IMR-90 (cell line): ENCODE results near the gene TAGLN3. TPM values are rescaled to one million over a fixed set of nuclear protein-coding genes. Genes with fewer than 3 reads are reported as not detected.

Source experiments
- ATAC-seq: fragments of 200-7000 bp; cut with Tn5 transposase; 2 replicates; pipeline ENCODE4 v1.9.1; 2020; ENCODE audit warnings: low read depth, mild to moderate bottlenecking, moderate library complexity
- BruUV-seq: library from RNA; stranded (reverse); fragments of 400-500 nt; replicated peaks from 2 replicates; lab custom pipeline; 2021; lab: Mats Ljungman, UMichigan
- CTCF ChIA-PET: fragments of 300-600 bp; formaldehyde crosslinking; extraction: SDS; loops from one replicate; lab custom pipeline; 2021; ENCODE audit warnings: antibody characterized with exemption; lab: Yijun Ruan, JAX
- POLR2A ChIA-PET: fragments of 300-600 bp; sonication (Branson Sonifier 250); formaldehyde crosslinking; loops from one replicate; lab custom pipeline; 2022; ENCODE audit warnings: antibody characterized with exemption; ENCODE audit not compliant: unreplicated experiment; lab: Charles Lee
- DNase-seq: peaks from one replicate; pipeline ENCODE4 v3.0.0; 2013
- H2AFZ ChIP-seq: replicated peaks from 2 replicates; pipeline ENCODE3; 2013; ENCODE audit warnings: low read length, mild to moderate bottlenecking; ENCODE audit not compliant: poor library complexity
- H2AK5ac ChIP-seq: 2 replicates; pipeline ENCODE4 v1.6.1; 2013; ENCODE audit warnings: low read depth, low read length, inconsistent platforms
- H2AK9ac ChIP-seq: replicated peaks from 2 replicates; pipeline ENCODE3; 2013; ENCODE audit warnings: mild to moderate bottlenecking, low read depth, low read length, moderate library complexity; ENCODE audit not compliant: poor library complexity
- H2BK120ac ChIP-seq: 2 replicates; pipeline ENCODE4 v1.6.1; 2013; ENCODE audit warnings: low read depth, low read length, inconsistent platforms
- H2BK15ac ChIP-seq: 3 replicates; pipeline ENCODE4 v1.6.1; 2013; ENCODE audit warnings: low read depth, low read length, inconsistent platforms
- H2BK20ac ChIP-seq: 2 replicates; pipeline ENCODE4 v1.6.1; 2013; ENCODE audit warnings: low read depth, mild to moderate bottlenecking, inconsistent platforms, low read length, moderate library complexity
- H2BK5ac ChIP-seq: 2 replicates; pipeline ENCODE4 v1.6.1; 2013; ENCODE audit warnings: mild to moderate bottlenecking, low read depth, low read length, inconsistent platforms; ENCODE audit not compliant: poor library complexity, severe bottlenecking
- H3K14ac ChIP-seq: replicated peaks from 2 replicates; pipeline ENCODE4 v1.6.1; 2013; ENCODE audit warnings: low read depth, low read length, inconsistent platforms
- H3K18ac ChIP-seq: 2 replicates; pipeline ENCODE4 v1.6.1; 2013; ENCODE audit warnings: low read depth, low read length, control low read depth
- H3K23ac ChIP-seq: 2 replicates; pipeline ENCODE4 v1.6.1; 2013; ENCODE audit warnings: low read depth, low read length, inconsistent platforms
- H3K27ac ChIP-seq: 2 replicates; pipeline ENCODE4 v1.5.1; 2013; ENCODE audit warnings: mild to moderate bottlenecking, control low read depth, low read length; ENCODE audit not compliant: insufficient read depth
- H3K27me3 ChIP-seq: 2 replicates; pipeline ENCODE4 v1.6.1; 2013; ENCODE audit warnings: low read length; ENCODE audit not compliant: control insufficient read depth, insufficient read depth
- H3K36me3 ChIP-seq: 2 replicates; pipeline ENCODE4 v1.6.1; 2013; ENCODE audit warnings: low read length, mixed read lengths; ENCODE audit not compliant: control insufficient read depth, insufficient read depth
- H3K4ac ChIP-seq: 2 replicates; pipeline ENCODE4 v1.6.1; 2013; ENCODE audit warnings: low read depth, low read length, inconsistent platforms
- H3K4me1 ChIP-seq: 2 replicates; pipeline ENCODE4 v1.6.1; 2013; ENCODE audit warnings: low read length, mixed read lengths; ENCODE audit not compliant: control insufficient read depth, insufficient read depth
- H3K4me2 ChIP-seq: 2 replicates; pipeline ENCODE4 v1.6.1; 2013; ENCODE audit warnings: low read depth, mild to moderate bottlenecking, control low read depth, low read length, moderate library complexity
- H3K4me3 ChIP-seq: 2 replicates; pipeline ENCODE4 v1.5.1; 2013; ENCODE audit warnings: low read depth, mild to moderate bottlenecking, control low read depth, low read length, moderate library complexity; ENCODE audit not compliant: insufficient read depth
- H3K56ac ChIP-seq: 2 replicates; pipeline ENCODE4 v1.6.1; 2013; ENCODE audit warnings: low read length, inconsistent platforms; ENCODE audit not compliant: insufficient read depth; ENCODE audit errors: extremely low read depth
- H3K79me1 ChIP-seq, 2 experiments: 2 replicates each; pipeline ENCODE4 v1.6.1; 2013; ENCODE audit warnings: low read length in 2 of 2, inconsistent platforms in 1 of 2, low read depth in 1 of 2
- H3K9ac ChIP-seq: 2 replicates; pipeline ENCODE4 v1.6.1; 2013; ENCODE audit warnings: low read depth, low read length, control low read depth
- H3K9me1 ChIP-seq: 2 replicates; pipeline ENCODE4 v1.6.1; 2013; ENCODE audit warnings: low read length, inconsistent platforms; ENCODE audit not compliant: insufficient read depth
- H3K9me3 ChIP-seq: 2 replicates; pipeline ENCODE4 v1.6.1; 2013; ENCODE audit warnings: low read length; ENCODE audit not compliant: control insufficient read depth, insufficient read depth
- H4K20me1 ChIP-seq: 2 replicates; pipeline ENCODE4 v1.6.1; 2013; ENCODE audit warnings: low read length, inconsistent platforms; ENCODE audit not compliant: insufficient read depth
- H4K5ac ChIP-seq: 2 replicates; pipeline ENCODE4 v1.6.1; 2013; ENCODE audit warnings: mild to moderate bottlenecking, low read depth, low read length, control low read depth
- H4K8ac ChIP-seq, 2 experiments: 2 replicates each; pipeline ENCODE4 v1.6.1; 2013; ENCODE audit warnings: low read depth in 2 of 2, low read length in 2 of 2, control low read depth in 1 of 2, inconsistent platforms in 1 of 2
- H4K91ac ChIP-seq: 2 replicates; pipeline ENCODE4 v1.6.1; 2013; ENCODE audit warnings: low read depth, low read length, inconsistent platforms; ENCODE audit not compliant: insufficient read depth
- MAZ ChIP-seq: IDR thresholded peaks from 2 replicates; pipeline ENCODE4 v1.6.1; 2012; ENCODE audit warnings: low read depth, mild to moderate bottlenecking, low read length, improper control_type of control experiment, moderate library complexity, borderline replicate concordance
- SMC3 ChIP-seq: fragments of 150-350 bp; IDR thresholded peaks from 2 replicates; pipeline ENCODE4 v1.6.1; 2016; ENCODE audit warnings: low read depth, mild to moderate bottlenecking, antibody characterized with exemption, low read length, moderate library complexity
- WGBS, 2 experiments: methylation state at CpG; one replicate each; pipeline versions ENCODE4 v1.1.5 to v1.1.7; 2013; ENCODE audit warnings: missing lambda C conversion rate in 2 of 2; ENCODE audit not compliant: insufficient read length in 1 of 2; ENCODE audit errors: extremely low coverage in 2 of 2; 5-methylcytosine and 5-hydroxymethylcytosine counted together
- dilution Hi-C: fragments of 300-500 bp; cut with HindIII; formaldehyde crosslinking; loops from one replicate; pipeline ENCODE4 v1.14.3; 2018; ENCODE audit warnings: low sequenced_read_pairs; ENCODE audit not compliant: unreplicated experiment
- in situ Hi-C: fragments of 300-500 bp; cut with MboI; formaldehyde crosslinking; loops from 3 replicates; pipeline ENCODE4 v1.14.3; 2019; ENCODE audit warnings: low sequenced_read_pairs, inconsistent platforms, mixed read lengths
- intact Hi-C: fragments of 100-400 bp; cut with micrococcal nuclease; formaldehyde crosslinking; loops from 2 replicates; pipeline ENCODE4 v1.10.0; 2022
- polyA plus RNA-seq, 3 experiments: library from polyadenylated mRNA; depleted of rRNA; stranded (reverse); fragments of >200 nt; gene quantifications; 2 replicates each; pipeline ENCODE4 v1.2.3, GENCODE V29; 2012; ENCODE audit warnings: low replicate concordance in 1 of 3
- total RNA-seq: library from RNA; depleted of rRNA; stranded (reverse); fragments of >200 nt; gene quantifications from 2 replicates; pipeline ENCODE4 v1.2.3, GENCODE V29; 2012
- TF ChIP-seq, protein P1 (sequence below): fragments of 150-350 bp; IDR thresholded peaks from 2 replicates; pipeline ENCODE4 v1.6.1; 2017; ENCODE audit warnings: mild to moderate bottlenecking, antibody characterized with exemption, low read length, low read depth

TAGLN3 gene
- total and polyA plus RNA-seq, 2 of the 4 experiments (the other 2 are of a cell fraction): 3.2 to 7.7 TPM

DNA sequence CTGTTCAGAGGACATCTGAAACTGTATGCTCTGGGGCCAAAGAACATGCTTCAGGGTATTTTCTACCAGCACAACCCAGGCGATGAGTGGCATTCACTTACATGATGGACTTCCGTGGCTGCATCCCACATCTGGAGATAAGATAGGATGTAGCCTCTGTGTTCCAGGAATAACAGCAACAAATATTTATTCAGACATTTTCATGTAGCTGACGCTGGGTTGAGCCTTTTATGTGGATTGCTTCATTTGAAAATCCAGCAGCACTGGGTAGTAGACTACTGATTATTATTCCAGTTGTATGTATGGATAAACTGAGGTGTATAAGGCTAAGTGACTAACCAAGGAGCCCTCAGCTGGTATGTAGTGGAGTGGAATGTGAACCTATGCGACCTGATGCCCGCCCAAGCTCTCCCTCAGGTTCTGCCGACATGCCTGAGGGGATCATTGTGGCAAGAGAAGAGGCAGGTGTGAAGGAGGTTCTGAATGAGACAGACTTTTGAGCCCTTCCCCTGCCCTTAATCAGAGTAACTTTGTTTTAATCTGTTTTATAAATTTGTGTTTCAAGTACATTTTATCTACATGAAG is 45.8 kb upstream of the TAGLN3 start:
- POLR2A ChIA-PET: no interaction called here
- H3K36me3 ChIP-seq: peaks cover 14% of the 10 kb centered on the region
- no peak overlapping the region for H3K9ac ChIP-seq
- H2BK120ac ChIP-seq: no peak overlapping the region
- no peak overlapping the region for H3K14ac ChIP-seq
- no peak overlapping the region for H3K18ac ChIP-seq
- H4K20me1 ChIP-seq: no peaks in the 10 kb centered on the region
- ATAC-seq (no peak), DNase-seq (no peak)
- no CpG with 5 or more reads among the region's 6 CpGs for WGBS, 2 experiments
- no peaks in the 10 kb centered on the region for H3K79me1 ChIP-seq
- H4K8ac ChIP-seq: no peak overlapping the region
- no peak overlapping the region for H3K4me2 ChIP-seq
- H2AK5ac ChIP-seq: no peak overlapping the region
- no peaks in the 10 kb centered on the region for H3K9me3 ChIP-seq
- H3K4me3 ChIP-seq: no peak overlapping the region
- H2BK5ac ChIP-seq: no peak overlapping the region
- in situ Hi-C loops: loop anchor here (25.0 kb wide), 1 partner anchor 366 kb away; the partner anchor contains the start of gene ZBED2
- intact Hi-C loops: no loop called here
- no peaks in the 10 kb centered on the region for H3K27me3 ChIP-seq
- CTCF ChIA-PET: interaction anchor here (1.7 kb wide), 1 partner anchor 12 kb away, joined by 4 read pairs; no protein-coding TSS in a partner anchor
- no peak overlapping the region for H2BK20ac ChIP-seq
- no peak overlapping the region for H2BK15ac ChIP-seq
- no TSS peak for BruUV-seq
- no peak overlapping the region for H4K5ac ChIP-seq
- H3K23ac ChIP-seq: no peak overlapping the region
- H3K56ac ChIP-seq: no peak overlapping the region
- TF ChIP-seq SMC3 (no peak), MAZ (no peak)
- TF ChIP-seq, protein P1, sequence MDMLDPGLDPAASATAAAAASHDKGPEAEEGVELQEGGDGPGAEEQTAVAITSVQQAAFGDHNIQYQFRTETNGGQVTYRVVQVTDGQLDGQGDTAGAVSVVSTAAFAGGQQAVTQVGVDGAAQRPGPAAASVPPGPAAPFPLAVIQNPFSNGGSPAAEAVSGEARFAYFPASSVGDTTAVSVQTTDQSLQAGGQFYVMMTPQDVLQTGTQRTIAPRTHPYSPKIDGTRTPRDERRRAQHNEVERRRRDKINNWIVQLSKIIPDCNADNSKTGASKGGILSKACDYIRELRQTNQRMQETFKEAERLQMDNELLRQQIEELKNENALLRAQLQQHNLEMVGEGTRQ: no peak
- no peak overlapping the region for H4K91ac ChIP-seq
- no peaks in the 10 kb centered on the region for H3K4me1 ChIP-seq
- H3K27ac ChIP-seq: no peak overlapping the region
- no peak overlapping the region for H2AFZ ChIP-seq
- dilution Hi-C loops: loop anchor here (25.0 kb wide), 1 partner anchor 241 kb away; no protein-coding TSS in a partner anchor
- H3K4ac ChIP-seq: no peak overlapping the region
- H2AK9ac ChIP-seq: no peak overlapping the region
- H3K9me1 ChIP-seq: peaks cover 5% of the 10 kb centered on the region; the same call in 1 of the 2 replicates
